ENCODE data around the gene BSG.

The BSG gene

GRCh38 chr19:612941-613340 lies 40.5 kb downstream of the BSG start:
- TF ChIP-seq FOXP2 (optimal IDR thresholded peaks at IDR 0.05; ENCODE audit: borderline replicate concordance, extremely low read depth, extremely low read length, insufficient read depth) = no peak
- no peak for TF ChIP-seq TAF1 (IDR thresholded peaks at IDR 0.05; ENCODE audit: borderline replicate concordance, insufficient read depth, low read length)
- no peak for TF ChIP-seq REST (IDR thresholded peaks at IDR 0.05; ENCODE audit: insufficient read depth in 1 of 2, low read depth in 2 of 2, low read length in 2 of 2)
- no peak for TF ChIP-seq POLR2AphosphoS5 (IDR thresholded peaks at IDR 0.05; ENCODE audit: low read depth, low read length)
- no peak for TF ChIP-seq SIN3A (IDR thresholded peaks at IDR 0.05; ENCODE audit: borderline replicate concordance, insufficient read depth, low read length)

GRCh38 chr19:613732-614567 lies 41.6 kb downstream of the BSG start:
- TF ChIP-seq TAF1 (IDR thresholded peaks at IDR 0.05; ENCODE audit: borderline replicate concordance, insufficient read depth, low read length) = no peak
- no peak for TF ChIP-seq FOXP2 (optimal IDR thresholded peaks at IDR 0.05; ENCODE audit: borderline replicate concordance, extremely low read depth, extremely low read length, insufficient read depth)

- no peak for TF ChIP-seq REST (IDR thresholded peaks at IDR 0.05; ENCODE audit: insufficient read depth in 1 of 2, low read depth in 2 of 2, low read length in 2 of 2)
- no peak for TF ChIP-seq FOXP2 (optimal IDR thresholded peaks at IDR 0.05; ENCODE audit: borderline replicate concordance, extremely low read depth, extremely low read length, insufficient read depth)
- TF ChIP-seq SIN3A (IDR thresholded peaks at IDR 0.05; ENCODE audit: borderline replicate concordance, insufficient read depth, low read length) = no peak
- TF ChIP-seq TAF1 (IDR thresholded peaks at IDR 0.05; ENCODE audit: borderline replicate concordance, insufficient read depth, low read length) = no peak
- no peak for TF ChIP-seq POLR2AphosphoS5 (IDR thresholded peaks at IDR 0.05; ENCODE audit: low read depth, low read length)
Observed at GRCh38 chr19:615619-616018, 43.2 kb downstream of the BSG start.

GRCh38 chr19:616062-616700 lies 43.8 kb downstream of the BSG start:
- no peak for TF ChIP-seq POLR2AphosphoS5 (IDR thresholded peaks at IDR 0.05; ENCODE audit: low read depth, low read length)
- no peak for TF ChIP-seq SIN3A (IDR thresholded peaks at IDR 0.05; ENCODE audit: borderline replicate concordance, insufficient read depth, low read length)
- no peak for TF ChIP-seq TAF1 (IDR thresholded peaks at IDR 0.05; ENCODE audit: borderline replicate concordance, insufficient read depth, low read length)
- no peak for TF ChIP-seq FOXP2 (optimal IDR thresholded peaks at IDR 0.05; ENCODE audit: borderline replicate concordance, extremely low read depth, extremely low read length, insufficient read depth)
- TF ChIP-seq REST (IDR thresholded peaks at IDR 0.05; ENCODE audit: insufficient read depth in 1 of 2, low read depth in 2 of 2, low read length in 2 of 2) = no peak

GRCh38 chr19:616747-617526 lies 44.5 kb downstream of the BSG start:
- TF ChIP-seq TAF1 (IDR thresholded peaks at IDR 0.05; ENCODE audit: borderline replicate concordance, insufficient read depth, low read length) (no peak), POLR2AphosphoS5 (IDR thresholded peaks at IDR 0.05; ENCODE audit: low read depth, low read length) (no peak), SIN3A (IDR thresholded peaks at IDR 0.05; ENCODE audit: borderline replicate concordance, insufficient read depth, low read length) (no peak), REST (IDR thresholded peaks at IDR 0.05; ENCODE audit: insufficient read depth in 1 of 2, low read depth in 2 of 2, low read length in 2 of 2) (no peak), FOXP2 (optimal IDR thresholded peaks at IDR 0.05; ENCODE audit: borderline replicate concordance, extremely low read depth, extremely low read length, insufficient read depth) (no peak)

Measured in PFSK-1 (cell line).